Activated CD4-positive, alpha-beta T cell treated with anti-CD3 and anti-CD28 coated beads, Interleukin-2, amount 50 U/mL, for 4 hours (primary cell): ENCODE results near the gene FGR.
"Not testable (repeated sequence)": the region's sequence is repeated elsewhere in the genome, so short reads cannot be mapped to it uniquely, and the experiment has no call there.

Experiments
- DNase-seq, 2 experiments: peaks; one replicate each; pipeline ENCODE4 v3.0.0-alpha.2; 2020

The FGR gene

GRCh38 chr1:27634985-27635367, at the start of gene FGR:
FGR (minus strand) TSS chr1:27635185; CDS start chr1:27623916, 11,269 bp downstream.
- no peak for DNase-seq

GRCh38 chr1:27684176-27684575, 49.2 kb upstream of the FGR start:
- no peak for DNase-seq

DNA sequence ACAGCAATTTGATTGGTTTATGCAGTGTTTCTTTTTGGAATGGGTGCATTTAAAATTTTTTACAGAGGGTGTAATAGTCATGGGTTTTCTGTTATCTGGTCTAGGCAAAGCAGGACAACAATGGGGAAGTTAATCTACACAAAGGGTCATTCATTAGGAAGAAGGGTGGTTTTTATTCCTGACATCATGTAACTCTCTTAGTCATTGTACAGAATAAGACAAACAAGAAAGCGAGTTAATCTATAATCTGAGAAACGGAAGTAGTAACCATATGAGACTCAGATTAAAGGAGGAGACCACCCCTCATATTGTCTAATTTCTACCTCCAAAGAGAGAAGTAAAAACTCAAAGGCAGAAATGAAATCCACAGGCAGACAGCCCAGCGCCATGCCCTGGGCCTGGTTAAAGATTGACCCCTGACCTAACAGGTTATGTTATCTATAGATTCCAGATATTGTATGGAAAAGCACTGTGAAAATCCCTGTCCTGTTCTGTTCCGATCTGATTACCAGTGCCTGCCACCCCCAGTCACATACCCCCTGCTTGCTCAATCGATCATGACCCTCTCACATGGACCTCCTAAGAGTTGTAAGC, 47.5 kb upstream of the FGR start:
- no peak for DNase-seq

GRCh38 chr1:27681580-27681979, 46.6 kb upstream of the FGR start:
- DNase-seq = not testable (repeated sequence)

- not testable (repeated sequence) for DNase-seq
These were observed 45.3 kb upstream of the FGR start for GRCh38 chr1:27680225-27680791.

DNA sequence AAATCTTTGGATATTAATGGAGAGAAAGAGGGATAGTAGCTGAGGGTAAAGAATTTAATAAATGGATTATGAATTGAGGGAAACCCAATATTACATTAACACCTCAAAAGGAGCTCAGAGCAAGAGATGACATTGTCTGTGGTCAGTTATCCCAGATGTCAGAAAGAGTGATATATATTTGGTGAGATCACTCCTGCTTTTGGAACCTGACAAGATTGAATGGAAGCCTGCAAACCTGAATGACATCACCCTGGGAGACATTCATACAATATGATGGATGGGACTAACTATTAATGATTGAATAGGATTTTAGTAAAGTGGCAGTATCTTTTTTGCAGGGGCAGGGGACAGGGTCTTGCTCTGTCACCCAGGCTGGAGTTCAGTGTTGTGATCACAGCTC, 43.8 kb upstream of the FGR start:
- DNase-seq = no peak

- DNase-seq = no peak
These were observed 41.4 kb upstream of the FGR start for GRCh38 chr1:27676410-27676809.

- DNase-seq = no peak
These were observed 37.7 kb upstream of the FGR start for GRCh38 chr1:27672750-27673112.

- peak; percentile 66 to 69 for DNase-seq
These were observed 37.2 kb upstream of the FGR start, which contains the start of gene IFI6 for GRCh38 chr1:27671964-27672749. IFI6 (minus strand) TSS chr1:27672192; CDS start chr1:27669314, 2,878 bp downstream.

DNA sequence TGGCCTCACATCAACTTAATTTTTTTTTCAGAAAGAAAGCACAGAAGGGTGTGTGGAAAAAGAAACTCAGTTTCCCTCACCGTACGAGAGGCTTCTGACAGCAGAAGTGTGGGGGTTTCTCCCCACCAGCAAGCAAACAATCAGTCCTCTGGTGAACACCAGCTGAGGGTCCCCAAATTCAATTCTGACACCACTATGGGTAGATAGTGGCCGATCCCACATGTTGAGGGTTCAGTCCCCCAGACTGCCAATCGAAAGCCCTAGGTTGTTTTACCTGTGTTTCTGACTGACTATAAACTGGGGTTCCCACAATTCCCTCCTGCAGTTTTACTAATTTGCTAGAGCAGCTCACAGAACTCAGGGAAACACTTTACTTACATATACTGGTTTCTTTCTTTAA, 34.9 kb upstream of the FGR start:
- DNase-seq = no peak

DNA sequence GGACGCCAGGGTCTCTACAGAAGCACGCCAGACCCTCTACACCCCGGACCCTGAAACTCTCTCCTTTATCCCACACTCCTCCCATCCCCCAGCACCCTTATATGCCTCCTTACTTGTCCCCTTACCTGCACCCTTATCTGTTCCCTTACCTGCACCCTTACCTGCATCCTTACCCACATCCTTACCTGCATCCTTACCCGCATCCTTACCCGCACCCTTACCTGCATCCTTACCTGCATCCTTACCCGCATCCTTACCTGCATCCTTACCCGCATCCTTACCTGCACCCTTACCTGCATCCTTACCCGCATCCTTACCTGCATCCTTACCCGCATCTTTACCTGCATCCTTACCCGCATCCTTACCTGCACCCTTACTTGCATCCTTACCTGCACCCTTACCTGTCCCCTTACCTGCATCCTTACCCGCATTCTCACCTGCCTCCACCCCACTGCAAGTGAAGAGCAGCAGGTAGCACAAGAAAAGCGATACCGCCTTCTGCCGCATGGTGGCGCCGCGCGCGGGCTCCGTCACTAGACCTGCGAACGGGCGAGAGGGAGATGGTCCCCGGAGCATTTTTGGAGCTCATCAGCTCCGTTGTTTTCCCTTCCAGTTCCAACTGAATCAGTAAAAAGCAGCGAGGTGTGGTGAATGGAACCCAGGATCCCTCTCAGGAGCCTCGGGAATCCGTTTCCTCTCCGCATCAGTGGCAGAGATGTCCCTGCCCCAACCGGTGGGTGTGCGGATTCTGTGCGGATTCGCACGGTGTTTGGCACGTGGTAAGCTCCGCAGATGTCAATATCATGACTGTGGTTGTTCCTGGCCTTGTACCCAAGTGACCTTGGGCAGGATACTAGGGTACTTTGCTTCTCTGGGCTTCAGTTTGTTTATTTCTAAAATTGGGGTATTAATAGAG, 34.1 kb upstream of the FGR start:
- peak; percentile 86 to 91 for DNase-seq

DNA sequence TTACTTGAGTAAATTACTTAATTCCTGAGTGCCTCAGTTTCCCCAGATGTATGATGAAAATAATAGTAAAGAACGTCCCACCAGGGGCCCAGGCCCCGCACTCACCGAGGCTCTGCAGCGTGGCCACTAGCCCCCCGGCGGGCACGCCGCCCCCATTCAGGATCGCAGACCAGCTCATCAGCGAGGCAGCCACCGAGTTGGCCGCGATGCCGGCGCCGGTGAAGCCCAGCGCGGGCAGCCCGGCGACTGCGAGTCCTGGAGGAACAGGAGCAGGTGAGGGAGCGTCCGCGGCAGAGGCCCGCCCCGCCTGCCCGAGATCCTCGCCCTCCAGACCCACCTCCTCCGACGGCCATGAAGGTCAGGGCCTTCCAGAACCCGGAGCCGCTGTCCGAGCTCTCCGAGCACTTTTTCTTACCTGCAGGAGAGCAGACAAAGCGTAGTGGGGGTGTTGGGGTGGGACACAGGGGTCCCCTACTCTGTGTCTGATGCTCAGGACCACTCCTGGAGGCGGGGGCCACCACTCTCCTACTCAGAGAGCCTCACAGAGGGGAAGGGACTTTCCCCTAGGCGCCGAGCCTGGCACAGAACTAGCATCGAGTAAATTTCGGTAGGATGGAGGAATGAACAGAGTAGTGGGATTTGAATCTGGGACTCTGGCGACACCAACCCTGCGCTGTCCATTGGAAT, 33.3 kb upstream of the FGR start:
- DNase-seq = no peak

DNA sequence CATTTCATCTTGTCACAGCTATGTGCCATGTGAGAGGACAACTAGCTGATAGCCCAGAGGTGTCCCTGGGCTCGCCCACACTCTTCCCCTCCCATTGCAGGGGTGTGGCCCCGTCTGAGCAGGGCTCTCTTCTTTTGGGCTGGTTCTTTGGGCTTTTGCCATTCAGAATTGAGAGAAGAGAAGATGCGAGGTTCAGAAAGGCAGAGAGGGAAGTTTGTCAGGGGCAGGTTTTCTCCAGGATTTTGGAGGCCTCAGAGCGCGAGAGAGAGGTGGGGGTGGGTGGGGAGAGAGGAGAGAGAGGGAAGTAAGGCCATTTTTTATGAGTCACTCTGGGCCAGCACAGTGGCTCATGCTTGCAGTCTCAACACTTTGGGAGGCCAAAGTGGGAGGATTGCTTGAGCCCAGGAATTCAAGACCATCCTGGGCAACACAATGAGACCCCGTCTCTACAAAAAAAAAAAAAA, 31.8 kb upstream of the FGR start:
- DNase-seq = no peak

DNA sequence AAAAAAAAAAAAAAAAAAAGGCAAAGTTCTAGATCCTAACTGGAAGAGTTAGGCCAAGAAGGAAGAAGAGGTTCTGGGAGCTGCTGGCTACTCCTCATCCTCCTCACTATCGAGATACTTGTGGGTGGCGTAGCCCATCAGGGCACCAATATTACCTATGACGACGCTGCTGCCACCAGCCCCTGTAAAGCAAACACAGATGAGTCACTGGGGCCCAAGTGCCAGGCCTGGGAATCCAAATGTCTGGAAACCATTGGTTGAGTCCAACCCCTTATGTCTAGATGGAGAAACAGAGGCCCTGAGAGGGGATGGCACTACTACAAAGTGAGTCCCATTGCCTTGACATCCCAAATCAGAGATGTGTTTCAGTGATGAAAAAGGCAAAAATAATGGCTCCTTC, 31.3 kb upstream of the FGR start:
- DNase-seq = no peak

DNA sequence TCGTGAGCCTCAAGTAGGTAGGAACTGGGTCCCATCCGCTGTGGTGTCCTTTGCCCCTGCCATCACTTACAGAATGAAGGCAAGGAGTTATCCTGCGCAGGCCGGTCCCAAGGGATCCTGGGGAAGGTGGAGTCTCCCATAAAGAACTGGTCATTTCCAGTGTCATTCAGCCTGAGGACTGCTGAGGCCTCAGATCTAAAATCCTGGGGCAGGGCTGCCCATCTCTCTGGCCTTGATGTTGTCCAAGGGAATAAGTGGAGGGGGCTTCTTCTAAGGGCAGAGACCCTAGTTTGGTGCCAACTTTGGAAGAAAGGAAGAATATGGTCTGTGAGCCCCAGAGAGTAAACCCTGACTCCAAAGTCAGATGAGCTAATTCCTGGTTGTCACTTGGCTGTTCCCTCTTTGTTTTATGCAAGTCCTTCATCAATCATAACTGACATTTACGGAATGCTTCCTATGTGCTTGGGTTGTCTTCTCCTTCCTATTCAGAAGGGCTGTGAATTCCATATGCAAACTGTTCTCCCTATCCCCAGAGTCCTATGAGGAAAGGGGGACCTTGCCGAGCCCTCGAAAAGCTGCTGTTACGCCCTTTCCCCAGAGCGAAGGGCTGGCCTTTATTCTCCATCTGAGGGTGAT, 30.1 kb upstream of the FGR start:
- no peak for DNase-seq

DNA sequence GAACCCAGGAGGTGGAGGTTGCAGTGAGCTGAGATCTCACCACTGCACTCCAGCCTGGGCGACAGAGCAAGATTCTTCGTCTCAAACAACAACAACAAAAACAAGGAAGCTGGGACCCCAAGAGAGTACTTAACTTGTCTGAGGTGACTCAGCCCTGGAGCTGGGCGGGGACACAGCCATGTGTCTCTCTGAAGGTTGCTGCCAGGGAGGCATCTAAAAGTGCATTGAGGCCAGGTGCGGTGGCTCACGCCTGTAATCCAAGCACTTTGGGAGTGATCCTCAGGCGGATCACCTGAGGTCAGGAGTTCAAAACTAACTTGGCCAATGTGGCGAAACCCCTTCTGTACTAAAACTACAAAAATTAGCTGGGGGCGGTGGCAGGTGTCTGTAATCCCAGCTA, 29.3 kb upstream of the FGR start:
- no peak for DNase-seq

GRCh38 chr1:27662707-27663393, 27.9 kb upstream of the FGR start:
- peak; percentile 88 to 91 for DNase-seq

DNA sequence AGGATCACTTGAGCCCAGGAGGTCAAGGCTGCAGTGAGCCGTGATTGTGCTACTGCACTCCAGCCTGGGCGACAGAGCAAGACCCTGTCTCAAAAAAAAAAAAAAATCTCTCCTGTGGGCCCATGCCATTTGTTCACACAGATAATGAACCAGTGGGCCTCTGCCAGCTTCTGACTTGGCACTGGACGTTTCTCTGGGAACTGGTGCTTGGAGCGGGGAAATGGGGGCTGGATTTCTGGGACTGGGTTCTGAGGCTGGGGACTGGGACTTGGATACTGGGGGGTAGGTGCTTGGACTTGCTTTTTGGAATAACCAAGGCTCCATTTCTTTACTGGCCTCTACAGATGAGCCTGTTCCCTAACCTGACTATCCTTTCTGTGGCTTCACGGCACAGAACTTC, 27.3 kb upstream of the FGR start:
- no peak for DNase-seq

DNA sequence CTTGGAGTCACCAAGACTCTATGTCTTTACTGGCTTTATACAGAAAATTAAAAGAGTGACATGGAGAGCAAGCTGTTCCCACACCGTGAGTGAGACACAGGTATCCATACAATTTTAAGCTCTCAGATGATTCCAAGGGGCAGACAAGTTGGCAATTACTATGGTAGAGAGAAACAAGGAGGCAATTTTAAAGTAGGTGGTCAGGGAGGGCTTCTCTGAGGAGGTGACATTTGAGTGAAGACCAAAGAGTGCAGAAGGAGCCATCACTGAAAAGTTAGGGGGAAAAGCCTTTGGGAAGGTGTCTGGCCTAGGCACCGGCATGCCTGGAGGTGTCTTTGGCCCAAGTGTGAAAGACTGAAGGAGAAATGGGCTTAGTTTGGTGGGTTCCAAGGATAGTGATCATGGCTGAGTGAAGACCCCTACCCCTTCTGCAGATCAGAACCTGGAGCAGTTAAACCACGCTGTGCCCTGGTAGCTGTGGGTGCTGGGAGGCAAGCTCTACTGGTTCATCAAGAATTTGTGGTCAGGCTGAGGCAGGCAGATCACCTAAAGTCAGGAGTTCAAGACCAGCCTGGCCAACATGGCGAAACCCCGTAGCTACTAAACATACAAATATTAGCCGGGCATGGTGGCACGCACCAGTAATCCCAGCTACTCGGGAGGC, 26.6 kb upstream of the FGR start:
- DNase-seq = no peak

DNA sequence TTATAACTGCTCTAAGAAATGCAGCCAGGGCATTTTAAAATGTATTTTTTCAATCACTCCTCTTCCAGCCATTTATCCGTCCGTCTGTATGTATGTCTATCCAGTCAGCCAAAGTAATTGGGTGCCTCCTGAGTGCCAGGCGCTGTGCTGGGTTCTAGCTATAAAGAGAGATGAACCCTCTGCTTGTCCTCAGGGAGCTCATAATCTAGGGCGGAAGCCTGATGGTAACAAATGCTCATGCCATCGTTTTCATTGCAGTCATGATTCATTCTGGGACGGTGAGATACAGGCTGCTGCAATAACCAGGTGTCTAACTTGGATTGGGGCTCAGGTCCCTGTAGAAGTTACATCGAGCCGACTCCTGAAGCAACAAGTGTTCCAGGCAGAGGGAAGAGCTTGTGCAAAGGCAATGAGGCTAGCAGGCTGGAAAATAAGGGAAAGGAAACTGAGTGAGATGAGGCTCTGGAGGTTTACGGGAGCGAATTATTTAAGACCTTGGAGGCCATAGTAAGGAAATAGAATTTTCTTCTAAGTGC, 25.4 kb upstream of the FGR start:
- no peak for DNase-seq
